ENCODE data around the gene ENDOD1.
"Not testable (repeated sequence)": the region's sequence is repeated elsewhere in the genome, so short reads cannot be mapped to it uniquely, and the experiment has no call there.

ENDOD1 gene

GRCh38 chr11:95089620-95090542, at the start of gene ENDOD1:
Gene ENDOD1, plus strand, starts transcription at chr11:95089846. Its CDS starts 82 bp downstream, at chr11:95089928.
- peak; percentile 50 to 77 (median 68) for DNase-seq (ENCODE audit: low read depth in 4 of 4, low spot score in 1 of 4)

DNA sequence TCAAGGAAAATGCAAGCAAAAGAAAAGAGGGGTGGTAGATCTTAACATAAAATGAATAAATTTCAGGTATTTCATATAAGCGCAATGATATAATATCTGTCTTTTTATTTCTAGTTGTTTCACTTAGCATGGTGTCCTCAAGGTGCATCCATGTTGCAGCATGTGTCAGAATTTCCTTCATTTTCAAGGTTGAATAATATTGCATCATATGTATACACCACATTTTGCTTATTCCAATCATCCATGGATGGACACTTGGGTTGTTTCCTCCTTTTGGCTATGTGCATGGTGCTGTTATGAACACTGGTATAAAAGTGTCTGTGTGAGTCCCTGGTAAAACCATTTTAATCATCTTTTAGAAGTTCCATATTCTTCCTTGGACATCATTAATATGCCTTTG, 47.4 kb upstream of the ENDOD1 start:
- no peak for DNase-seq (ENCODE audit: low read depth in 4 of 4, low spot score in 1 of 4)

GRCh38 chr11:95042906-95043305, 46.7 kb upstream of the ENDOD1 start:
- no peak for DNase-seq (ENCODE audit: low read depth in 4 of 4, low spot score in 1 of 4)

GRCh38 chr11:95044010-95044409, 45.6 kb upstream of the ENDOD1 start:
- no peak for DNase-seq (ENCODE audit: low read depth in 4 of 4, low spot score in 1 of 4)

GRCh38 chr11:95045812-95046211, 43.8 kb upstream of the ENDOD1 start:
- no peak for DNase-seq (ENCODE audit: low read depth in 4 of 4, low spot score in 1 of 4)

GRCh38 chr11:95049122-95049521, 40.5 kb upstream of the ENDOD1 start, which contains the start of gene KDM4F:
Gene KDM4F, plus strand, starts transcription at chr11:95049422.
- not testable (repeated sequence) for DNase-seq (ENCODE audit: low read depth in 4 of 4, low spot score in 1 of 4)

DNA sequence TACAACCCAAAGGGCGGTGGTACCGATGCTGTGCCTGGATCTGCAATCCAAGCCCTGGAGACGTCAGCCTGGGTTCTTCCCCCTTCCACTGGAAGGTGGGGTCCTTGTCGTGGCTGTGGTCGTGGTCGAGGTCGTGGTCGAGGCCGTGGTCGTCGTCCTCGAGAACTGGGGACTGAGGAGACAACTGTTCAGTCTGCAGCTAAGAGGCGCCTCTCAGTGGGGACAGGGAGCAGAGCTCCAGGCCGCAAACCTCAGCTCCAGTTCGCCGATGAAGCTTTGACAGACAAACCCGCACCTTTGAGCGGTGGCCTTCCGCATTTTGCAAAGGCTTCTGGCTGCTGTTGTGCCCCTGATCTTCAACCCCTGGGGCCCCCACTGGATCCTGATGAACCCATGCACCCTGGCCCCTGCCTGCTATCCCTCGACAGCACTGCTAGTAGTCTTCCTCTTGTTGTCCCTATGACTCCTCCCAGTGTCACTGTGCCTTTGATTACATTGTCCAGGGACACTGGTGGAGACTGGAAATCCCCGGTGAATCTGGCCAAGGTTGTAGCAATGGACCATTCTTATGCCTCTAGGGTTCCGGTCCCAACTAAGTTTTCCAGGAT, 38.9 kb upstream of the ENDOD1 start:
- DNase-seq (ENCODE audit: low read depth in 4 of 4, low spot score in 1 of 4): no peak

DNA sequence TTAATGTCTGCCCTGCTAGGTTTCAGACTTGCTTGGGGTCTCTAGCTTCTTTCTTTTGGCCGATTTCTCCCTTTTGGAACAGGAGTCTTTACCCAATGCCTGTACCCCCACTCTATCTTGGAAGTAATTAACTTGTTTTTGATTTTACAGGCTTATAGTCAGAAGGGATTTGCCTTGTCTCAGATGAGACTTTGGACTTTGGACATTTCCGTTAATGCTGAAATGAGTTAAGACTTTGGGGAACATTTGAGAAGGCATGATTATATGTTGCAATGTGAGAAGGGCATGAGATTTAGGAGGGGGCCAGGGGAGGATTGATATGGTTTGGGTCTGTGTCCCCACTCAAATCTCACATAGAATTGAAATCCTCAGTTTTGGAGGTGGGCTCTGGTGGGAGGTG, 35.3 kb upstream of the ENDOD1 start:
- no peak for DNase-seq (ENCODE audit: low read depth in 4 of 4, low spot score in 1 of 4)

DNA sequence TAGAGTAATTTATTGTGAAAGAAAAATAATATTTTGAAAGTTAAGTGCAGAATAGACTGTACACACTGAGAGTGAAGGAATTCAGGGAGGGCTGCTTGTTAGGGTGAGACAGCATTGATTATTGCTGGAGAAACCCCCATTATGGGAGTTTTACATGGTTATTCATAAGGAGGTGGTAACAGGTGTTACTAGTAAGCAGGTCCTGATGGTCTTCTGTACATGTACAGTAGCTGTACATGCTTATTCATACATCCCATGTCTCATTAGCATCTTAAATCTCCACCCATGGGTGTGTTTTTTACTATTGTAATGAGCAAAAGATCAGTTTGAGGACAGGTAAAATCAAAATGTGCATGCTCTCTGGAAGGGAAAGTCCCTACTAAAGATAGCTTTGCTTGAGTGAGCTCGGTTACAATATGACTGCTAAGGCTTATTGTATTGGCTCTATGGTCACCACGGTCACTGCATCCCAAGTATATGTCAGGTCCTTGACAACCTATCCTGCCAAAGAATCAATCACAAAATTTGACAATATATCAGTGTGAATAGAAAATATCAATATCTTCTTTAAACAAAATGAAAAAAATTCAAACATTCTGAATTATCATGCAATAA, 34.3 kb upstream of the ENDOD1 start:
- no peak for DNase-seq (ENCODE audit: low read depth in 4 of 4, low spot score in 1 of 4)

DNA sequence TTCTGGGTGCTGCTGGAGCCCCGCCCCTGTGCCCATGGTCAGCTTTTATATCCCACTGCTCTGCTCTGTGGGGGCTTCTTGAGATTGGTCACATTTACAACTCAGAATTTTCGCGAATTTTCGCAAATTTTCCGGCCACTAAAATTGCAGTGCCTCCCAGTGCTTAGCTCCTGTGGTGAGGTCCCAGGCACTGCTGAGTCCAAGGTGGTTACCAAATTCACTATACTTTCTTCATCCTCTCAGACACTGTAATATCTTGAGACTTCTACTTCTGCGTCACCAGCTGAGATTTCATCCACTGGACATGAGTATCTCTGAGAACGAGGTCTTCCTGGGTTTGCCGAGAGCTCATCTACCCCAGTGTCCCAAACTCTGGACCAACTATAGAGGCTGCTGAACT, 31.7 kb upstream of the ENDOD1 start:
- no peak for DNase-seq (ENCODE audit: low read depth in 4 of 4, low spot score in 1 of 4)

GRCh38 chr11:95058621-95059020, 31.0 kb upstream of the ENDOD1 start:
- DNase-seq (ENCODE audit: low read depth in 4 of 4, low spot score in 1 of 4): no peak

- DNase-seq (ENCODE audit: low read depth in 4 of 4, low spot score in 1 of 4): no peak
Observed at GRCh38 chr11:95059046-95059445, 30.6 kb upstream of the ENDOD1 start.

DNA sequence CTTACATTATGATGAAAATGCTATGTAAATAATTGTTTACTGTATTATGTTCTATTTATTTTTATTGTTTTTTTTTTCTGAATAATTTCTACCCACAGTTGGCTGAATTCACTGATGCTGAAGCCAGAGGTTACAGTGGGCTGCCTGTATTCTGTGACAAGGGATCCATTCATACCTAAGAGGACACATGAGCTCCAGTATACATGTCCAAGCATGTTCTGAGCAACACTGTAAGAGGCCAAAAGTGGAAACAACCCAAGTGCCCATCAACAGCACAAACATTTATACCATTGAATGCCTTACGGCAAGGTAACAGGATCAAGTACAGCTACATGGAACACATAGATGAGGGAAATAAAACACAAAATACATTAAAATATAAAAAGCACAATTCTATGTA, 24.3 kb upstream of the ENDOD1 start:
- no peak for DNase-seq (ENCODE audit: low read depth in 4 of 4, low spot score in 1 of 4)

- no peak for DNase-seq (ENCODE audit: low read depth in 4 of 4, low spot score in 1 of 4)
Observed at GRCh38 chr11:95066716-95067038, 23.0 kb upstream of the ENDOD1 start, which contains the start of gene SRSF8. Gene SRSF8, plus strand, starts transcription at chr11:95066919. Its CDS starts 308 bp downstream, at chr11:95067227.

GRCh38 chr11:95067039-95067840, 22.4 kb upstream of the ENDOD1 start:
- peak; percentile 45 to 70 (median 58) for DNase-seq (ENCODE audit: low read depth in 4 of 4, low spot score in 1 of 4)

- DNase-seq (ENCODE audit: low read depth in 4 of 4, low spot score in 1 of 4): no peak
Observed at GRCh38 chr11:95067841-95068219, 21.8 kb upstream of the ENDOD1 start.

DNA sequence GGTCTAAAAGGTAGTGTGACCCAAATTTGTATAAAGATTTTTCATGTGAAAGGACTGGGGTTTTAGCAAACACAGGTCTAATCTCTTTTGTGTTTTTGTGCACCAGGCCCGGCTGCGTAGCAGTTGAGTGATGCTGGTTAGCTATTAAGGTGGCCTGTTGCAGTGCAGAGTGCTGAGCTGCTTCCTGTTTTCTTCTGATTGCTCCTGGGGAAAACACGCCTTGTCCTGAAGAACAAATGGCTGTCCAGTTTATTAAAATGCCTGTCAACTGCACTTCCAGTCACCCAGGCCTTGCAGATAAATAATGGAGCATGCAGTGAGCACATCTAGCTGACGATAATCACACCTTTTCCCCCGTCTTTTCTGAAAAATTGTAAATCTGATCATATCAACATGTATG, 21.1 kb upstream of the ENDOD1 start:
- peak; percentile 24 to 48 (median 32) for DNase-seq (ENCODE audit: low read depth in 4 of 4, low spot score in 1 of 4)

DNA sequence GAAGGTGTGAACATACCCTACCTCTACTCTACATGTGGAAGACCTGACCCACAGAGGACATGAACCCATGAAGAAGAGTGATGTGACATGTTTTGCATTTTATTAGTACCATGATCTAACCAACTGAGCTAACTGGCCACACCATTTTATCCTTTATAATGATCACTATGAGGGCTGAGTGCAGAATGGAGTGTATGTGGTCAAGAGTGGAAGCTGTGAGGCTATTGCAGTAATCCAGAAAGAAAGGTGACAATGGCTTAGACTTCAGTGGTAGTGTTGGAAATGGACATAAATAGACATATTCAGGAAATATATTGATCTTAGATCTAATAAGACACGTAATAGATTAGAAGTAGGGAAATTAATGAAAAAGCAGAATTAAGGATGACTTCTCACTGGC, 19.2 kb upstream of the ENDOD1 start:
- DNase-seq (ENCODE audit: low read depth in 4 of 4, low spot score in 1 of 4): no peak

GRCh38 chr11:95072948-95073347, 16.7 kb upstream of the ENDOD1 start:
- DNase-seq (ENCODE audit: low read depth in 4 of 4, low spot score in 1 of 4): no peak

DNA sequence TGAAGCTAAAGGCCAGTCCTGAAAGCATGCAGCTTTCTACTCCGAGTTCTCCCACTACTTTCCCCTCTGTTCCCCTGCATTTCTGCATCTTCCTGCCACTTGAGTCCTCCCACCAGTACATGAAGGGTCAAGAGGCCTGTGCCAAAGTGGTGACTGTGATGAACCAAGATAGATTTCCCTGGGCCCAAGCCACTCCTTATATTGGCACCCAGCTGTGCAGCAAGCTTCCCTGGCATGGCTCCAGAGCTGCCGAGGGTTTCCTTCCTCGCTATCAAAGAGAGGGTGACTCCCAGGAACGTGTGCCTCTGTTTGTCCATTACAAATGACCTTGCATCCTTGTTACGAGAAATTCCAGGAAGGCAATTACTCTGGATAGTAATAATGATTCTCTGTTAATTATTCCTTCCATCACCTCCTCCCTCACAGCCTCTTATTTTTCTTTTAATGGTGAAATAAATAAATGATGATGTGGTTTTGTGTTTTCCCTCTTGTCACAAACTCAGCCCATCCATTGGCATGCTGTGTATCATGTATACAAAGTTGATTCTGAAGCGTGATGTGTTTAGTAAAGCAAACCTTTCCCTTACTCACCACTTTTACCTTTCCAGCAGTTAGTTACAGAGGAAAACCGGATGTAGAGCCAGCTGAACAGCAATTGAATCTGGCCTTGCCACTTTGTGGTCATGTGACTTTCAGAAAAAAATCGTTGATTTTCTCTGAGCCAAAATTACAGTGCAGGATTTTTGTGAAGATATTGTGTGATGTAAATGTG, 14.7 kb upstream of the ENDOD1 start:
- no peak for DNase-seq (ENCODE audit: low read depth in 4 of 4, low spot score in 1 of 4)
